ENCODE results near the gene CDS2. TPM values are rescaled to one million over a fixed set of nuclear protein-coding genes. Genes with fewer than 3 reads are reported as not detected.

CDS2 gene
- total and polyA plus RNA-seq, 2 of the 13 experiments (the other 11 are each of a cell fraction or from before 2014, with no cell fraction given): 81.3 to 153 TPM

DNA sequence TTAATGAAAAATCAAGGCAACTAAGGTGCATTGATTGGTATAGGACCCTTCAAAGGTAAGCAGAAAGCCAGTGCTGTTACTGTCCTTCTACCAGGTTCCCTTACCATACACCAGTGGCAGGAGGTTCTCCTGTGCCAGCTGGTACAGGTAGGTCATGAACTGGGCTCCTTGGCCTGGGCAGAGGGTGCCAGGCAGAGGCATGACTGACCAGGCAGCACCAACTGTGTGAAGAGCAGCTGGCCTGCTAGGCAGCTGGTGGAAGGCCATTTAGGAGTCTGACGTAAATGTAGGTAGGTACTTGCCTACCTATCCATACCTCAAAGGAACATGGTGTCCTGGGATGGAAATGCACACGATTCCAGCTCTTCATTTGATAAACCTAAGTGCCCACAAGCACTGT is 30.3 kb upstream of the CDS2 start:
- Histone ChIP-seq H2AFZ (ENCODE audit: low read length) (no peak overlapping the region), H3K9me3 (ENCODE audit: low read length) (no peaks in the 10 kb centered on the region), H3K4me1 (ENCODE audit: insufficient read depth, low read length) (no peaks in the 10 kb centered on the region), H3K9ac (ENCODE audit: insufficient read depth, low read depth, low read length) (no peak overlapping the region), H3K4me2 (ENCODE audit: low read depth, low read length) (no peak overlapping the region), H3K36me3 (replicated peaks in 1 of 2; ENCODE audit: control insufficient read depth in 1 of 2, insufficient read depth in 2 of 2, low read length in 2 of 2) (peaks cover 10 to 43% of the 10 kb centered on the region in 2 experiments), H3K4me3 (replicated peaks in 1 of 3; ENCODE audit: insufficient read depth in 1 of 3, low read depth in 2 of 3, low read length in 3 of 3) (no peak overlapping the region), H4K20me1 (ENCODE audit: insufficient read depth, low read length) (no peaks in the 10 kb centered on the region), H3K27ac (ENCODE audit: extremely low read length, insufficient read depth, low read length) (no peak overlapping the region), H3K79me2 (ENCODE audit: insufficient read depth, low read length) (no peaks in the 10 kb centered on the region), H3K27me3 (ENCODE audit: control insufficient read depth in 1 of 2, insufficient read depth in 2 of 2, low read length in 2 of 2) (no peaks in the 10 kb centered on the region)
- BruUV-seq (replicated peaks): no TSS peak
- ATAC-seq (peak; percentile 11; the same call in 2 of the 3 replicates), DNase-seq (ENCODE audit: low spot score) (no peak), FAIRE-seq (no peak)
- in situ Hi-C loops (cut with HindIII; ENCODE audit: extremely low pct_ligation_motif_present, low pct_unique_long_range_greater_than_20kb): loop anchor here (10.0 kb wide), 1 partner anchor 492 kb away; no protein-coding TSS in a partner anchor
- ChIA-PET POLR2A (interaction anchor here (1.3 kb wide), 1 partner anchor 15 kb away, joined by 4 read pairs; no protein-coding TSS in a partner anchor), CTCF (ENCODE audit: low intra/inter-chr PET ratio, low total read pairs) (no interaction called here)
- intact Hi-C loops (cut with micrococcal nuclease; ENCODE audit: unreplicated experiment): no loop called here
- 97% methylated on average over 2 of the region's 2 CpGs for WGBS (ENCODE audit: low lambda C conversion rate)
- TF ChIP-seq RBFOX2 (IDR thresholded peaks at IDR 0.05; ENCODE audit: low read depth, low read length): 0 out of 2 replicates have a peak, but pooled peaks have one; percentile 10
- peak in 1 of 2 experiments; percentile 48; a peak in 1 of 4 replicates for TF ChIP-seq POLR2A (IDR thresholded peaks at IDR 0.05; ENCODE audit: insufficient read depth in 1 of 2, low read depth in 2 of 2, low read length in 2 of 2)
- no peak for TF ChIP-seq ZNF296 (CRISPR knock-in tag; conservative IDR thresholded peaks at IDR 0.05)
- peak; percentile 66 for TF ChIP-seq RBM22 (optimal IDR thresholded peaks at IDR 0.05; ENCODE audit: low read length)
- TF ChIP-seq KDM5B (CRISPR knock-in tag; IDR thresholded peaks at IDR 0.05; ENCODE audit: borderline replicate concordance): no peak
- no peak for TF ChIP-seq ZNF841 (CRISPR knock-in tag; IDR thresholded peaks at IDR 0.05; ENCODE audit: borderline replicate concordance)
- TF ChIP-seq ZNF431 (CRISPR knock-in tag; IDR thresholded peaks at IDR 0.05; ENCODE audit: borderline replicate concordance, low read depth): 0 out of 2 replicates have a peak, but pooled peaks have one; percentile 3
- no peak for TF ChIP-seq SP2 (CRISPR knock-in tag; IDR thresholded peaks at IDR 0.05)
- no peak for TF ChIP-seq FOXP1 (IDR thresholded peaks at IDR 0.05)
- no peak for TF ChIP-seq FOXP1 (CRISPR knock-in tag; IDR thresholded peaks at IDR 0.05)
- TF ChIP-seq POLR2G (IDR thresholded peaks at IDR 0.05; ENCODE audit: low read depth, low read length): peak; percentile 18; the same call in 1 of the 2 replicates
- no peak for TF ChIP-seq ZNF550 (CRISPR knock-in tag; IDR thresholded peaks at IDR 0.05; ENCODE audit: borderline replicate concordance)

All from HepG2 (cell line).